PC-3 (cell line): ENCODE results near the gene RPE65.

ENCODE experiments used
- EZH2 ChIP-seq: fragments of 300-600 bp; sonication (generic); IDR thresholded peaks from one replicate; pipeline ENCODE4 v1.6.1; 2017; ENCODE audit warnings: antibody characterized with exemption, mild to moderate bottlenecking, low read length; ENCODE audit not compliant: unreplicated experiment
- TF ChIP-seq, protein P1 (sequence below): fragments of 300-600 bp; sonication (generic); conservative IDR thresholded peaks from 2 replicates; pipeline ENCODE4 v1.5.1; 2017; ENCODE audit warnings: antibody characterized with exemption, low read depth, mild to moderate bottlenecking, low read length

DNA sequence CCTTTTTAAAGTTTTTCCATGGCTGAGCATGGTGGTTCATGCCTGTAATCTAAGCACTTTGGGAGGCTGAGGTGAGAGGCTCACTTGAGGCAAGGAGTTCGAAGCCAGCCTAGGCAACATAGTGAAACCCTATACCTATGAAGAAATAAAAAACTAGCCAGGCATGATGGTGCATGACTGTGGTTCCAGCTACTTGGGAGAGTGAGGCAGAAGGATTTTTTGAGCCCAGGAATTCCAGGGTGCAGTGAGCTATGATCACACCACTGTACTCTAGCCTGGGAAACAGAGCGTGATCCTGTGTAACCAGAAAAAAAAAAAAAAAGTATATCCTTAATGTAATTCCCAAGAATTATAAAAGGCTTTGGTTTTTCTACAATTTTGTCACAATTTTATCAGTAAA is 29.7 kb upstream of the RPE65 start:
- no peak for TF ChIP-seq EZH2
- TF ChIP-seq, protein P1, sequence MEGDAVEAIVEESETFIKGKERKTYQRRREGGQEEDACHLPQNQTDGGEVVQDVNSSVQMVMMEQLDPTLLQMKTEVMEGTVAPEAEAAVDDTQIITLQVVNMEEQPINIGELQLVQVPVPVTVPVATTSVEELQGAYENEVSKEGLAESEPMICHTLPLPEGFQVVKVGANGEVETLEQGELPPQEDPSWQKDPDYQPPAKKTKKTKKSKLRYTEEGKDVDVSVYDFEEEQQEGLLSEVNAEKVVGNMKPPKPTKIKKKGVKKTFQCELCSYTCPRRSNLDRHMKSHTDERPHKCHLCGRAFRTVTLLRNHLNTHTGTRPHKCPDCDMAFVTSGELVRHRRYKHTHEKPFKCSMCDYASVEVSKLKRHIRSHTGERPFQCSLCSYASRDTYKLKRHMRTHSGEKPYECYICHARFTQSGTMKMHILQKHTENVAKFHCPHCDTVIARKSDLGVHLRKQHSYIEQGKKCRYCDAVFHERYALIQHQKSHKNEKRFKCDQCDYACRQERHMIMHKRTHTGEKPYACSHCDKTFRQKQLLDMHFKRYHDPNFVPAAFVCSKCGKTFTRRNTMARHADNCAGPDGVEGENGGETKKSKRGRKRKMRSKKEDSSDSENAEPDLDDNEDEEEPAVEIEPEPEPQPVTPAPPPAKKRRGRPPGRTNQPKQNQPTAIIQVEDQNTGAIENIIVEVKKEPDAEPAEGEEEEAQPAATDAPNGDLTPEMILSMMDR = no peak
